ENCODE measurements around the gene ADAM11.
"Not testable (repeated sequence)": the region's sequence is repeated elsewhere in the genome, so short reads cannot be mapped to it uniquely, and the experiment has no call there.

Gene ADAM11
- 1.0 to 1.7 (median 1.3) reads per million in 3 donors for total RNA-seq

DNA sequence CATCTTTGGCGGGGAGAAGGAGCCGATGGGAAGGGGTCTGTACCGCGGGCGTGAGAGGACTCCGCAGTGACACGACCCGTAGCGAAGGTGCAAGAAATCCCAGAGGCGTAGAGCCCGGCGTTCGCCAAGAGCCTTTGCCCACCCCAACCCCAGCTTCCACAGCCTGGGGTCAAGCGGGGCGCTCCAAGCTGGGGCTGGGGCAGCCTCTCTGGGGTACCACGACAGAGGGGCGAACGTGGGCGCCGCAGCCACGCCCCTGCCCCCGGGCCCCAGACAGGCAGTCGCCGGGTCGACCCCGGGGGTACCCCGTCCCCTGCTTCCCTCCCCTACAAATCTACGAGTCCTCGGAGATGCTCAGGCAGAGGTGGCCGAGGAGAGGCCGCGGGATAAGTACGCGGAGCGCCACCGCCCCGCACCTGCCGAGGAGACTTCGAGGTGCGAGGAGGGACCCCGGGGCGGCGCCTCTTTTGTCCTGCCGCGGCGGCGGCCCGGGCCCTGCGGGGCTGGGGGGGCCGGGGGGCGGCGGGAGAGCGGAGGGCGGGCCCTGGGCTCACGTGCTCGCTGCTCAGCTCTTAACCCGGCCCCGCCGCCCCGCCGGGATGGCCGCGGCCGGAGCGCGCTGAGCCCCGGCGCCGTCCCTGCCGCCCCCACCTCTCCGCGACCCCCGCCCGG is at the start of gene ADAM11:
Gene ADAM11, plus strand, starts transcription at position 575 of the 672 bp plus-strand sequence. CDS start 212 bp downstream, outside the sequence.
- Histone ChIP-seq H3K36me3 (ENCODE audit: control insufficient read depth, insufficient read depth, low read length) (no peaks in the 10 kb centered on the region), H3K4me1 (ENCODE audit: control insufficient read depth, insufficient read depth, low read length, poor library complexity, severe bottlenecking) (peaks cover 10% of the 10 kb centered on the region), H3K27me3 (replicated peaks; ENCODE audit: control insufficient read depth, insufficient read depth, low read length, poor library complexity, severe bottlenecking) (peaks cover 24% of the 10 kb centered on the region), H3K4me3 (ENCODE audit: insufficient read depth, low read depth, low read length, poor library complexity, severe bottlenecking) (peak within 1 kb of the TSS; percentile 39), H3K9me3 (ENCODE audit: control insufficient read depth, low read length) (no peaks in the 10 kb centered on the region), H3K27ac (ENCODE audit: insufficient read depth, low read length, poor library complexity, severe bottlenecking) (no peak within 1 kb of the TSS)
- DNase-seq = no peak

DNA sequence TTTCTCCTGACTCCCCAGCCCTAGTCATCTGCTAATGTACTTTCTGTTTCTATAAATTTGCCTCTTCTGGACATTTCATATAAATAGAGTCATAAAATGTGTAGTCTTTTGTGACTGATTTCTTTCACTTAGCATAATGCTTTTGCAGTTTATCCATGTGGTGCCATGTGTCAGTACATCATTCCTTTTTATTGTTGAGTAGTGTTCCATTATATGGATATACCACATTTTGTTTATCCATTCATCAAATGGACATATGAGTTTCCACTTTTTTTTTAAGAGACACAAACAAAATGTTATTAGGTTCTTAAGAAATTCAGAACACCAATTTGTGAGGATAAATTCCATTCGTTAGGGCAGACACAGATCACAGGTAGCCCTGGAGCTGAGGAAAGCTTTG is 39.3 kb upstream of the ADAM11 start:
- no peaks in the 10 kb centered on the region for H3K9me3 ChIP-seq (ENCODE audit: control insufficient read depth, low read length)
- H3K36me3 ChIP-seq (ENCODE audit: control insufficient read depth, insufficient read depth, low read length) = peaks cover 4% of the 10 kb centered on the region
- no peaks in the 10 kb centered on the region for H3K4me1 ChIP-seq (ENCODE audit: control insufficient read depth, insufficient read depth, low read length, poor library complexity, severe bottlenecking)

GRCh38 chr17:44722254-44722653 is 36.5 kb upstream of the ADAM11 start:
- no peaks in the 10 kb centered on the region for H3K9me3 ChIP-seq (ENCODE audit: control insufficient read depth, low read length)
- H3K4me1 ChIP-seq (ENCODE audit: control insufficient read depth, insufficient read depth, low read length, poor library complexity, severe bottlenecking) = no peaks in the 10 kb centered on the region
- no peak overlapping the region for H3K27ac ChIP-seq (ENCODE audit: insufficient read depth, low read length, poor library complexity, severe bottlenecking)
- H3K4me3 ChIP-seq (ENCODE audit: insufficient read depth, low read depth, low read length, poor library complexity, severe bottlenecking) = no peak overlapping the region
- no peaks in the 10 kb centered on the region for H3K27me3 ChIP-seq (replicated peaks; ENCODE audit: control insufficient read depth, insufficient read depth, low read length, poor library complexity, severe bottlenecking)
- peaks cover 4% of the 10 kb centered on the region for H3K36me3 ChIP-seq (ENCODE audit: control insufficient read depth, insufficient read depth, low read length)
- no peak for DNase-seq

More for the DNA sequence above, 39.3 kb upstream of the ADAM11 start:
- Histone ChIP-seq H3K27ac (ENCODE audit: insufficient read depth, low read length, poor library complexity, severe bottlenecking) (no peak overlapping the region), H3K4me3 (ENCODE audit: insufficient read depth, low read depth, low read length, poor library complexity, severe bottlenecking) (no peak overlapping the region), H3K27me3 (replicated peaks; ENCODE audit: control insufficient read depth, insufficient read depth, low read length, poor library complexity, severe bottlenecking) (no peaks in the 10 kb centered on the region)
- DNase-seq = no peak

DNA sequence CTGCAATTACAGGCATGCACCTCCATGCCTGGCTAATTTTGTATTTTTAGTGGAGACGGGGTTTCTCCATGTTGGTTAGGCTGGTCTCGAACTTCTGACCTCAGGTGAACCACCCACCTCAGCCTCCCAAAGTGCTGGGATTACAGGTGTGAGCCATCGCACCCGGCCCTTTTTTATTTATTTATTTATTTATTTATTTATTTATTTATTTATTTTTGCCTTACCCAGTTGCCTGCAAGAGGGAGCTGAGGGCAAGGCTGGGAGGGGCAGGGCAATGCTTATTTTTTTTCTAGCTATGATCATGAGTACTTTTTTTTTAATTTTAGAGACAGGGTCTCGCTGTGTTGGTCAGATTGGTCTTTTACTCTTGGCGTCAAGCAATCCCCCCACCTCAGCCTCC is 32.7 kb upstream of the ADAM11 start:
- not testable (repeated sequence) for H3K4me1 ChIP-seq (ENCODE audit: control insufficient read depth, insufficient read depth, low read length, poor library complexity, severe bottlenecking); H3K27ac ChIP-seq (ENCODE audit: insufficient read depth, low read length, poor library complexity, severe bottlenecking); DNase-seq; H3K9me3 ChIP-seq (ENCODE audit: control insufficient read depth, low read length); H3K27me3 ChIP-seq (replicated peaks; ENCODE audit: control insufficient read depth, insufficient read depth, low read length, poor library complexity, severe bottlenecking); H3K36me3 ChIP-seq (ENCODE audit: control insufficient read depth, insufficient read depth, low read length); H3K4me3 ChIP-seq (ENCODE audit: insufficient read depth, low read depth, low read length, poor library complexity, severe bottlenecking)

DNA sequence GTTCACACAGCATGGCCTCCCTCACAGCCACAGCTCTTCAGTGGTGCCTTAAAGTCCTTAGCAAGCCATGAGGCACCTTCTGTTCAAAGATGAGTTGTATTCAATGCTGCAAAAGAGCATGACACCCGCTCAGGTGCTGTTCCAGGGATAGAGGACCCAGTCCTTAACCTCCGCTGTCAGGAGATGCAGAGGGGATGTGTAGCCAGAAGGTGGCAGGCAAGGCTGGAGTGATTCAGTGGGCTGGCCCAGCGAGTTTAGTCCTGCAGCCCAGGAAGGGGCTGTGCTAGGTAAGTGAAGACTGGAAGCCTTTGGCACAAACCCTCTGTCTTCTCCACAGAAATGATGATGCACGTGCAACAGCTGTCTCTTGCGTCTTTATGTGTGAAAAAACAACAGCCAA is 25.0 kb upstream of the ADAM11 start:
- peaks cover 5% of the 10 kb centered on the region for H3K36me3 ChIP-seq (ENCODE audit: control insufficient read depth, insufficient read depth, low read length)
- H3K4me3 ChIP-seq (ENCODE audit: insufficient read depth, low read depth, low read length, poor library complexity, severe bottlenecking) = no peak overlapping the region
- H3K4me1 ChIP-seq (ENCODE audit: control insufficient read depth, insufficient read depth, low read length, poor library complexity, severe bottlenecking) = no peaks in the 10 kb centered on the region
- no peaks in the 10 kb centered on the region for H3K27me3 ChIP-seq (replicated peaks; ENCODE audit: control insufficient read depth, insufficient read depth, low read length, poor library complexity, severe bottlenecking)
- H3K9me3 ChIP-seq (ENCODE audit: control insufficient read depth, low read length) = no peaks in the 10 kb centered on the region
- no peak overlapping the region for H3K27ac ChIP-seq (ENCODE audit: insufficient read depth, low read length, poor library complexity, severe bottlenecking)
- DNase-seq = no peak

- Histone ChIP-seq H3K36me3 (ENCODE audit: control insufficient read depth, insufficient read depth, low read length) (peaks cover 5% of the 10 kb centered on the region), H3K4me1 (ENCODE audit: control insufficient read depth, insufficient read depth, low read length, poor library complexity, severe bottlenecking) (no peaks in the 10 kb centered on the region), H3K9me3 (ENCODE audit: control insufficient read depth, low read length) (no peaks in the 10 kb centered on the region), H3K27me3 (replicated peaks; ENCODE audit: control insufficient read depth, insufficient read depth, low read length, poor library complexity, severe bottlenecking) (no peaks in the 10 kb centered on the region), H3K4me3 (ENCODE audit: insufficient read depth, low read depth, low read length, poor library complexity, severe bottlenecking) (no peak overlapping the region), H3K27ac (ENCODE audit: insufficient read depth, low read length, poor library complexity, severe bottlenecking) (no peak overlapping the region)
- DNase-seq = no peak
Measured at GRCh38 chr17:44734272-44734671, 24.5 kb upstream of the ADAM11 start.

GRCh38 chr17:44736551-44737240 is 22.1 kb upstream of the ADAM11 start:
- H3K27me3 ChIP-seq (replicated peaks; ENCODE audit: control insufficient read depth, insufficient read depth, low read length, poor library complexity, severe bottlenecking) = no peaks in the 10 kb centered on the region
- no peaks in the 10 kb centered on the region for H3K4me1 ChIP-seq (ENCODE audit: control insufficient read depth, insufficient read depth, low read length, poor library complexity, severe bottlenecking)
- H3K36me3 ChIP-seq (ENCODE audit: control insufficient read depth, insufficient read depth, low read length) = no peaks in the 10 kb centered on the region
- H3K27ac ChIP-seq (ENCODE audit: insufficient read depth, low read length, poor library complexity, severe bottlenecking) = no peak overlapping the region
- H3K9me3 ChIP-seq (ENCODE audit: control insufficient read depth, low read length) = no peaks in the 10 kb centered on the region
- no peak overlapping the region for H3K4me3 ChIP-seq (ENCODE audit: insufficient read depth, low read depth, low read length, poor library complexity, severe bottlenecking)
- no peak for DNase-seq

DNA sequence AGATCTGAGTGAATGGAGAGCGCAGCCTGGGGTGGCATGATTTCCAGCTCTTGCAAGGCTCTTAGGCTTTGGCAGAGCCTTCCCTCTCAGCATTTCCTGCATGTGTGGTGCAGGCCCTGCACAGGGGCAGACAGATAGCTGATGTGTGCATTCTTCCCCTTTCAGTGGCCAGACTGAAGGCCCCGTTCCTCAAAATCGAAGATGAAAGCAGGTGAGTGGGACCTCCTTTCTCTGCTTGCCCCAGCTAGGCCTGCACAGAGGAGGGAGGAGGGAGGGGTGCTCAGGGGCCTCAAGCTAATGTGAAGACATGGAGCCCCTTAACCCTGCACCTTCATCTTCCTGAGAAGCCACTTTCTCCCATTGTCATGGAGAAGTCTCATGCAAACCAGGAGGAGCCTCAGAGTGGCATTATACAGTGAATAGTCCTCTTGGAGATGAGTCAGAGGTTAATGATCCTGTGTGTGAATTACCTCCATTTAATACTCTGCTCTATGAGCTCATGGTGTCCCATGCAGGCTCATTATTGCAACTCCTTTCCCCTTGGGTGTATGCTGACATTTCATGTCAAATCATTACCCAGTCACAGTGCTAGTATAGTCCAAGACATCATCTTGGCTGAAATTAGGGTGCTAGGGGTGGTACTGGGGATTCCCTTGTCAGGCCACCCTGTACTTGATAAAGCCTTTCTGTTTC is 20.4 kb upstream of the ADAM11 start:
- H3K27me3 ChIP-seq (replicated peaks; ENCODE audit: control insufficient read depth, insufficient read depth, low read length, poor library complexity, severe bottlenecking) = no peaks in the 10 kb centered on the region
- DNase-seq = no peak
- no peaks in the 10 kb centered on the region for H3K9me3 ChIP-seq (ENCODE audit: control insufficient read depth, low read length)
- no peak overlapping the region for H3K27ac ChIP-seq (ENCODE audit: insufficient read depth, low read length, poor library complexity, severe bottlenecking)
- H3K4me3 ChIP-seq (ENCODE audit: insufficient read depth, low read depth, low read length, poor library complexity, severe bottlenecking) = no peak overlapping the region
- no peaks in the 10 kb centered on the region for H3K36me3 ChIP-seq (ENCODE audit: control insufficient read depth, insufficient read depth, low read length)
- no peaks in the 10 kb centered on the region for H3K4me1 ChIP-seq (ENCODE audit: control insufficient read depth, insufficient read depth, low read length, poor library complexity, severe bottlenecking)

- Histone ChIP-seq H3K27ac (ENCODE audit: insufficient read depth, low read length, poor library complexity, severe bottlenecking) (no peak overlapping the region), H3K4me3 (ENCODE audit: insufficient read depth, low read depth, low read length, poor library complexity, severe bottlenecking) (no peak overlapping the region), H3K4me1 (ENCODE audit: control insufficient read depth, insufficient read depth, low read length, poor library complexity, severe bottlenecking) (no peaks in the 10 kb centered on the region), H3K36me3 (ENCODE audit: control insufficient read depth, insufficient read depth, low read length) (no peaks in the 10 kb centered on the region), H3K9me3 (ENCODE audit: control insufficient read depth, low read length) (no peaks in the 10 kb centered on the region), H3K27me3 (replicated peaks; ENCODE audit: control insufficient read depth, insufficient read depth, low read length, poor library complexity, severe bottlenecking) (no peaks in the 10 kb centered on the region)
- no peak for DNase-seq
Measured at GRCh38 chr17:44741316-44741715, 17.5 kb upstream of the ADAM11 start.

GRCh38 chr17:44745301-44745700 is 13.5 kb upstream of the ADAM11 start:
- no peaks in the 10 kb centered on the region for H3K4me1 ChIP-seq (ENCODE audit: control insufficient read depth, insufficient read depth, low read length, poor library complexity, severe bottlenecking)
- no peak for DNase-seq
- H3K4me3 ChIP-seq (ENCODE audit: insufficient read depth, low read depth, low read length, poor library complexity, severe bottlenecking) = no peak overlapping the region
- H3K9me3 ChIP-seq (ENCODE audit: control insufficient read depth, low read length) = no peaks in the 10 kb centered on the region
- H3K36me3 ChIP-seq (ENCODE audit: control insufficient read depth, insufficient read depth, low read length) = no peaks in the 10 kb centered on the region
- H3K27ac ChIP-seq (ENCODE audit: insufficient read depth, low read length, poor library complexity, severe bottlenecking) = no peak overlapping the region
- no peaks in the 10 kb centered on the region for H3K27me3 ChIP-seq (replicated peaks; ENCODE audit: control insufficient read depth, insufficient read depth, low read length, poor library complexity, severe bottlenecking)

Data from effector memory CD4-positive, alpha-beta T cell (primary cell).